ENCODE results near the gene KCND3.

DNA sequence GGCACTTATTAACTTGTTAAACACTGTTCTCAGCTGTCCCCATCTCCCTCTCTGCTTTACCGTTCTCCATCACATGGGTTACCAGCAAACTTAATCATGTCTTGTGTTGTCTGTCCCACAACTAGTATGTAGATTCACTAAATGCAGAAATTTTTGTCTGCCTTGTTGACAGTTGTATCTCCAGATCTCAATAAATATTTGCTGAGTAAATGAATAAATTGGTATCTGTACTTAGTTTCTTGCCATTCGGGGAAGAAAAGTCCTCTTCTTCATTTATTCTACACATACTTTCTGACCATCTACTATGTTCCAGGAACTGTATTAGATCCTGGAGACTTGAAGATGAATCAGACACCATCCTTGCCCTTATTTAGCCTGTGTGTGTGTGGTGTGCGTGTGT is 97.9 kb downstream of the KCND3 start:
- TF ChIP-seq, protein P1, sequence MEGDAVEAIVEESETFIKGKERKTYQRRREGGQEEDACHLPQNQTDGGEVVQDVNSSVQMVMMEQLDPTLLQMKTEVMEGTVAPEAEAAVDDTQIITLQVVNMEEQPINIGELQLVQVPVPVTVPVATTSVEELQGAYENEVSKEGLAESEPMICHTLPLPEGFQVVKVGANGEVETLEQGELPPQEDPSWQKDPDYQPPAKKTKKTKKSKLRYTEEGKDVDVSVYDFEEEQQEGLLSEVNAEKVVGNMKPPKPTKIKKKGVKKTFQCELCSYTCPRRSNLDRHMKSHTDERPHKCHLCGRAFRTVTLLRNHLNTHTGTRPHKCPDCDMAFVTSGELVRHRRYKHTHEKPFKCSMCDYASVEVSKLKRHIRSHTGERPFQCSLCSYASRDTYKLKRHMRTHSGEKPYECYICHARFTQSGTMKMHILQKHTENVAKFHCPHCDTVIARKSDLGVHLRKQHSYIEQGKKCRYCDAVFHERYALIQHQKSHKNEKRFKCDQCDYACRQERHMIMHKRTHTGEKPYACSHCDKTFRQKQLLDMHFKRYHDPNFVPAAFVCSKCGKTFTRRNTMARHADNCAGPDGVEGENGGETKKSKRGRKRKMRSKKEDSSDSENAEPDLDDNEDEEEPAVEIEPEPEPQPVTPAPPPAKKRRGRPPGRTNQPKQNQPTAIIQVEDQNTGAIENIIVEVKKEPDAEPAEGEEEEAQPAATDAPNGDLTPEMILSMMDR (optimal IDR thresholded peaks at IDR 0.05 in 1 of 3, IDR thresholded peaks at IDR 0.05 in 1 of 3, conservative IDR thresholded peaks at IDR 0.05 in 1 of 3; ENCODE audit: extremely low read depth in 1 of 3, insufficient read depth in 2 of 3, low read length in 3 of 3) = no peak
- no peak for TF ChIP-seq EZH2 (IDR thresholded peaks at IDR 0.05; ENCODE audit: low read length)

Data from keratinocyte (primary cell).